NCI-H1105 (cell line): ENCODE measurements around the gene NPM1.

Experiments used
- DNase-seq: peaks from one replicate; lab custom pipeline; 2025; lab: John Stamatoyannopoulos, UW

The NPM1 gene

GRCh38 chr5:171450423-171451331 is 63.0 kb downstream of the NPM1 start:
- DNase-seq = no peak

- DNase-seq = no peak
Observed at GRCh38 chr5:171451421-171451820, 63.8 kb downstream of the NPM1 start.

- no peak for DNase-seq
Observed at GRCh38 chr5:171453056-171453725, 65.5 kb downstream of the NPM1 start.

GRCh38 chr5:171453988-171454387 is 66.3 kb downstream of the NPM1 start:
- DNase-seq = no peak

GRCh38 chr5:171454549-171454948 is 66.9 kb downstream of the NPM1 start:
- DNase-seq = no peak

- DNase-seq = no peak
Observed at GRCh38 chr5:171455522-171455921, 67.9 kb downstream of the NPM1 start.

- no peak for DNase-seq
Observed at GRCh38 chr5:171457208-171457981, 69.7 kb downstream of the NPM1 start.

- DNase-seq = no peak
Observed at GRCh38 chr5:171459839-171460238, 72.2 kb downstream of the NPM1 start.
